ENCODE measurements around the gene GLI2.

- TF ChIP-seq HDGF (IDR thresholded peaks at IDR 0.05; ENCODE audit: borderline replicate concordance) (no peak), TARDBP (IDR thresholded peaks at IDR 0.05) (no peak), SUZ12 (IDR thresholded peaks at IDR 0.05) (no peak), SP1 (IDR thresholded peaks at IDR 0.05) (no peak), FOXK2 (IDR thresholded peaks at IDR 0.05) (no peak), PKNOX1 (IDR thresholded peaks at IDR 0.05) (no peak), NFRKB (IDR thresholded peaks at IDR 0.05) (no peak), LEF1 (IDR thresholded peaks at IDR 0.05; ENCODE audit: borderline replicate concordance) (no peak), FOXM1 (IDR thresholded peaks at IDR 0.05; ENCODE audit: borderline replicate concordance) (no peak), ELF4 (IDR thresholded peaks at IDR 0.05) (no peak), FOXA1 (IDR thresholded peaks at IDR 0.05) (no peak), CTBP1 (IDR thresholded peaks at IDR 0.05; ENCODE audit: borderline replicate concordance) (no peak), BHLHE40 (IDR thresholded peaks at IDR 0.05; ENCODE audit: borderline replicate concordance) (no peak)
These were observed 28.3 kb downstream of the GLI2 start for GRCh38 chr2:120763931-120764330.
